BE2C (cell line): ENCODE measurements around the gene SGK1.
"Not testable (repeated sequence)": the region's sequence is repeated elsewhere in the genome, so short reads cannot be mapped to it uniquely, and the experiment has no call there.

ENCODE experiments used
- DNase-seq: peaks from one replicate; pipeline ENCODE4 v3.0.0-alpha.2; 2020
- H3K27me3 ChIP-seq: fragments of 250-450 bp; sonication (Bioruptor Pico); 2 replicates; pipeline ENCODE4 v1.5.1; 2020; ENCODE audit warnings: mild to moderate bottlenecking
- H3K36me3 ChIP-seq: fragments of 250-450 bp; sonication (Bioruptor Pico); 2 replicates; pipeline ENCODE4 v1.5.1; 2020; ENCODE audit warnings: mild to moderate bottlenecking
- H3K4me1 ChIP-seq: fragments of 250-450 bp; sonication (Bioruptor Pico); 2 replicates; pipeline ENCODE4 v1.5.1; 2020
- H3K4me3 ChIP-seq: 2 replicates; pipeline ENCODE4 v1.5.1; 2011; ENCODE audit warnings: low read depth, low read length
- H3K9me3 ChIP-seq: fragments of 250-450 bp; sonication (Bioruptor Pico); 2 replicates; pipeline ENCODE4 v1.5.1; 2020
- CTCF ChIP-seq: IDR thresholded peaks from 2 replicates; pipeline ENCODE4 v1.5.1; 2012; ENCODE audit warnings: mild to moderate bottlenecking, low read depth, low read length

Gene SGK1

GRCh38 chr6:134187751-134188150 lies 130.2 kb downstream of the SGK1 start:
- Histone ChIP-seq H3K4me3 (no peak overlapping the region), H3K4me1 (no peaks in the 10 kb centered on the region), H3K27me3 (no peaks in the 10 kb centered on the region), H3K36me3 (no peaks in the 10 kb centered on the region), H3K9me3 (no peaks in the 10 kb centered on the region)
- no peak for DNase-seq
- no peak for TF ChIP-seq CTCF

GRCh38 chr6:134187154-134187553 lies 130.8 kb downstream of the SGK1 start:
- Histone ChIP-seq H3K36me3 (no peaks in the 10 kb centered on the region), H3K4me1 (no peaks in the 10 kb centered on the region), H3K9me3 (no peaks in the 10 kb centered on the region), H3K27me3 (no peaks in the 10 kb centered on the region), H3K4me3 (no peak overlapping the region)
- DNase-seq = no peak
- no peak for TF ChIP-seq CTCF

- H3K9me3 ChIP-seq = no peaks in the 10 kb centered on the region
These were observed 131.6 kb downstream of the SGK1 start for GRCh38 chr6:134186355-134186754.

GRCh38 chr6:134185277-134185676 lies 132.6 kb downstream of the SGK1 start:
- Histone ChIP-seq H3K4me1 (no peaks in the 10 kb centered on the region), H3K4me3 (no peak overlapping the region), H3K27me3 (no peaks in the 10 kb centered on the region), H3K36me3 (no peaks in the 10 kb centered on the region), H3K9me3 (no peaks in the 10 kb centered on the region)
- TF ChIP-seq CTCF = no peak
- DNase-seq = no peak

More at GRCh38 chr6:134186355-134186754, 131.6 kb downstream of the SGK1 start:
- no peak for TF ChIP-seq CTCF
- Histone ChIP-seq H3K4me1 (no peaks in the 10 kb centered on the region), H3K27me3 (no peaks in the 10 kb centered on the region), H3K4me3 (no peak overlapping the region), H3K36me3 (no peaks in the 10 kb centered on the region)
- DNase-seq = no peak

- Histone ChIP-seq H3K4me3 (no peak overlapping the region), H3K36me3 (no peaks in the 10 kb centered on the region), H3K27me3 (no peaks in the 10 kb centered on the region), H3K4me1 (no peaks in the 10 kb centered on the region), H3K9me3 (no peaks in the 10 kb centered on the region)
- DNase-seq = no peak
- TF ChIP-seq CTCF = no peak
These were observed 134.1 kb downstream of the SGK1 start for GRCh38 chr6:134183844-134184243.

- DNase-seq = no peak
- H3K27me3 ChIP-seq = no peaks in the 10 kb centered on the region
- TF ChIP-seq CTCF = no peak
- no peaks in the 10 kb centered on the region for H3K4me1 ChIP-seq
- H3K36me3 ChIP-seq = no peaks in the 10 kb centered on the region
- no peaks in the 10 kb centered on the region for H3K9me3 ChIP-seq
- no peak overlapping the region for H3K4me3 ChIP-seq
These were observed 135.4 kb downstream of the SGK1 start for GRCh38 chr6:134182528-134182927.

- not testable (repeated sequence) for DNase-seq, H3K4me3 ChIP-seq, H3K4me1 ChIP-seq, H3K27me3 ChIP-seq, H3K9me3 ChIP-seq, H3K36me3 ChIP-seq
These were observed 136.2 kb downstream of the SGK1 start for GRCh38 chr6:134181726-134182125.

GRCh38 chr6:134181251-134181650 lies 136.7 kb downstream of the SGK1 start:
- H3K9me3 ChIP-seq, H3K36me3 ChIP-seq, H3K4me1 ChIP-seq, H3K4me3 ChIP-seq, DNase-seq, H3K27me3 ChIP-seq: not testable (repeated sequence)

GRCh38 chr6:134180540-134180939 lies 137.4 kb downstream of the SGK1 start:
- not testable (repeated sequence) for H3K4me1 ChIP-seq, DNase-seq, H3K4me3 ChIP-seq, H3K36me3 ChIP-seq, H3K27me3 ChIP-seq, H3K9me3 ChIP-seq
